HepG2 (cell line): ENCODE measurements around the gene ID3. TPM values are rescaled to one million over a fixed set of nuclear protein-coding genes. Genes with fewer than 3 reads are reported as not detected.

Source experiments
- GATAD2A ChIP-seq: IDR thresholded peaks from 2 replicates; pipeline ENCODE4 v1.6.1; 2016
- HMG20A ChIP-seq: IDR thresholded peaks from 2 replicates; pipeline ENCODE4 v1.6.1; 2016; ENCODE audit warnings: borderline replicate concordance
- KMT2B ChIP-seq: IDR thresholded peaks from 2 replicates; pipeline ENCODE4 v1.6.1; 2016; ENCODE audit warnings: missing genetic modification reagents, missing compliant biosample characterization
- NFKB2 ChIP-seq: sonication (generic); formaldehyde crosslinking; IDR thresholded peaks from 2 replicates; pipeline ENCODE4 v1.4.0; 2020; ENCODE audit warnings: missing genetic modification reagents, borderline replicate concordance
- NRL ChIP-seq: sonication (generic); formaldehyde crosslinking; IDR thresholded peaks from 2 replicates; pipeline ENCODE4 v1.5.0; 2020; ENCODE audit warnings: missing genetic modification reagents, mild to moderate bottlenecking, moderate library complexity, borderline replicate concordance
- PPARG ChIP-seq: conservative IDR thresholded peaks from 2 replicates; pipeline ENCODE4 v1.6.1; 2016; ENCODE audit warnings: missing biosample characterization, missing genetic modification reagents
- SP140L ChIP-seq: sonication (generic); formaldehyde crosslinking; IDR thresholded peaks from 2 replicates; pipeline ENCODE4 v1.4.0; 2020; ENCODE audit warnings: missing genetic modification reagents, borderline replicate concordance
- TMF1 ChIP-seq: sonication (generic); formaldehyde crosslinking; IDR thresholded peaks from 2 replicates; pipeline ENCODE4 v1.8.1; 2022; ENCODE audit warnings: low read depth, missing genetic modification reagents
- TRIM24 ChIP-seq: sonication (generic); formaldehyde crosslinking; IDR thresholded peaks from 2 replicates; pipeline ENCODE4 v1.8.0; 2022; ENCODE audit warnings: mild to moderate bottlenecking, missing genetic modification reagents
- ZBTB40 ChIP-seq, 2 experiments: fragments of 450-650 bp in 1 of 2; sonication (generic) in 1 of 2; formaldehyde crosslinking in 1 of 2; IDR thresholded peaks; 2 replicates each; pipeline versions ENCODE4 v1.6.1 to v1.8.0; 2016 to 2022; ENCODE audit warnings: antibody characterized with exemption in 1 of 2, mild to moderate bottlenecking in 1 of 2, missing genetic modification reagents in 1 of 2
- ZNF660 ChIP-seq: sonication (generic); formaldehyde crosslinking; IDR thresholded peaks from 2 replicates; pipeline ENCODE4 v1.5.1; 2020; ENCODE audit warnings: mild to moderate bottlenecking, low read depth, missing genetic modification reagents, borderline replicate concordance
- ZNF670 ChIP-seq: sonication (generic); formaldehyde crosslinking; IDR thresholded peaks from 2 replicates; pipeline ENCODE4 v1.8.0; 2022; ENCODE audit warnings: mild to moderate bottlenecking, missing genetic modification reagents, borderline replicate concordance
- ZNF7 ChIP-seq: IDR thresholded peaks from 2 replicates; pipeline ENCODE4 v1.6.1; 2016; ENCODE audit warnings: missing biosample characterization, missing genetic modification reagents
- polyA plus RNA-seq, 8 experiments: library from polyadenylated mRNA; depleted of rRNA in 3 of 8; stranded (reverse) in 7 of 8; unstranded in 1 of 8; fragments of >200 nt; fragmentation: Illumina TruSeq in 4 of 8; extraction: Trizol in 4 of 8; gene quantifications; 2 replicates each; pipeline versions ENCODE4 v1.2.1 to v1.2.3, GENCODE V29; 2011 to 2016; ENCODE audit warnings: low read depth in 4 of 8, missing spikeins in 1 of 8, mixed read lengths in 1 of 8; ENCODE audit not compliant: insufficient read depth in 1 of 8
- total RNA-seq, 5 experiments: library from RNA; depleted of rRNA; stranded (reverse); fragments of >200 nt; fragmentation: Illumina TruSeq; extraction: Trizol; gene quantifications; 2 replicates each; pipeline ENCODE4 v1.2.3, GENCODE V29; 2016; ENCODE audit warnings: low read depth in 1 of 5
- TF ChIP-seq, protein P1 (sequence below): sonication (generic); formaldehyde crosslinking; IDR thresholded peaks from 2 replicates; pipeline ENCODE4 v1.4.0; 2020; ENCODE audit warnings: missing genetic modification reagents
- TF ChIP-seq, protein P2 (sequence below): sonication (generic); formaldehyde crosslinking; IDR thresholded peaks from 2 replicates; pipeline ENCODE4 v1.4.0; 2020; ENCODE audit warnings: mild to moderate bottlenecking, missing genetic modification reagents

ID3 gene
- total and polyA plus RNA-seq, 2 of the 13 experiments (the other 11 are each of a cell fraction or from before 2014, with no cell fraction given) = 64.8 to 115 TPM

GRCh38 chr1:23555986-23556634, 3.2 kb downstream of the ID3 start (continued):
- TF ChIP-seq ZNF670 (CRISPR knock-in tag) (no peak), HMG20A (CRISPR knock-in tag) (peak; percentile 34; the same call in 1 of the 2 replicates), NRL (CRISPR knock-in tag) (no peak), TMF1 (CRISPR knock-in tag) (no peak), PPARG (no peak), SP140L (CRISPR knock-in tag) (0 out of 2 replicates have a peak, but pooled peaks have one; percentile 49), KMT2B (CRISPR knock-in tag) (no peak), TRIM24 (CRISPR knock-in tag) (no peak), ZBTB40 (IDR thresholded peaks at IDR 0.05) (no peak), ZBTB40 (CRISPR knock-in tag; IDR thresholded peaks at IDR 0.05) (no peak), NFKB2 (CRISPR knock-in tag) (no peak), GATAD2A (peak; percentile 60), ZNF7 (no peak), ZNF660 (CRISPR knock-in tag) (no peak)
- TF ChIP-seq, protein P1, sequence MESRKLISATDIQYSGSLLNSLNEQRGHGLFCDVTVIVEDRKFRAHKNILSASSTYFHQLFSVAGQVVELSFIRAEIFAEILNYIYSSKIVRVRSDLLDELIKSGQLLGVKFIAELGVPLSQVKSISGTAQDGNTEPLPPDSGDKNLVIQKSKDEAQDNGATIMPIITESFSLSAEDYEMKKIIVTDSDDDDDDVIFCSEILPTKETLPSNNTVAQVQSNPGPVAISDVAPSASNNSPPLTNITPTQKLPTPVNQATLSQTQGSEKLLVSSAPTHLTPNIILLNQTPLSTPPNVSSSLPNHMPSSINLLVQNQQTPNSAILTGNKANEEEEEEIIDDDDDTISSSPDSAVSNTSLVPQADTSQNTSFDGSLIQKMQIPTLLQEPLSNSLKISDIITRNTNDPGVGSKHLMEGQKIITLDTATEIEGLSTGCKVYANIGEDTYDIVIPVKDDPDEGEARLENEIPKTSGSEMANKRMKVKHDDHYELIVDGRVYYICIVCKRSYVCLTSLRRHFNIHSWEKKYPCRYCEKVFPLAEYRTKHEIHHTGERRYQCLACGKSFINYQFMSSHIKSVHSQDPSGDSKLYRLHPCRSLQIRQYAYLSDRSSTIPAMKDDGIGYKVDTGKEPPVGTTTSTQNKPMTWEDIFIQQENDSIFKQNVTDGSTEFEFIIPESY (CRISPR knock-in tag) = no peak
- TF ChIP-seq, protein P2, sequence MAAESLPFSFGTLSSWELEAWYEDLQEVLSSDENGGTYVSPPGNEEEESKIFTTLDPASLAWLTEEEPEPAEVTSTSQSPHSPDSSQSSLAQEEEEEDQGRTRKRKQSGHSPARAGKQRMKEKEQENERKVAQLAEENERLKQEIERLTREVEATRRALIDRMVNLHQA (CRISPR knock-in tag) = no peak
